IPS DF 6.9 (cell line): ENCODE data around the gene LSM14A.

Experiments used
- DNase-seq: peaks from one replicate; pipeline ENCODE4 v3.0.0-alpha.2; 2013; ENCODE audit warnings: low read depth, low spot score
- H3K27ac ChIP-seq: one replicate; pipeline ENCODE4 v1.5.1; 2013; ENCODE audit warnings: low read length, control low read depth
- H3K27me3 ChIP-seq: 2 replicates; pipeline ENCODE4 v1.6.1; 2013; ENCODE audit warnings: mild to moderate bottlenecking, low read length; ENCODE audit not compliant: control insufficient read depth, insufficient read depth
- H3K36me3 ChIP-seq: 2 replicates; pipeline ENCODE4 v1.6.1; 2013; ENCODE audit warnings: low read length; ENCODE audit not compliant: control insufficient read depth, insufficient read depth
- H3K4me1 ChIP-seq: 2 replicates; pipeline ENCODE4 v1.6.1; 2013; ENCODE audit warnings: low read length; ENCODE audit not compliant: control insufficient read depth, insufficient read depth
- H3K4me3 ChIP-seq: 2 replicates; pipeline ENCODE4 v1.5.1; 2013; ENCODE audit warnings: mild to moderate bottlenecking, low read length
- H3K9me3 ChIP-seq: 2 replicates; pipeline ENCODE4 v1.6.1; 2013; ENCODE audit warnings: low read length, inconsistent platforms; ENCODE audit not compliant: control insufficient read depth, insufficient read depth
- WGBS: extraction: QIAGEN DNeasy Blood & Tissue Kit; methylation state at CpG from one replicate; pipeline ENCODE4 v1.1.7; 2013; ENCODE audit warnings: mixed read lengths, missing lambda C conversion rate; ENCODE audit not compliant: insufficient read length, insufficient coverage; 5-methylcytosine and 5-hydroxymethylcytosine counted together

LSM14A gene

GRCh38 chr19:34135054-34135800 lies 37.1 kb upstream of the LSM14A start:
- H3K36me3 ChIP-seq, result no peaks in the 10 kb centered on the region
- H3K27me3 ChIP-seq, result no peaks in the 10 kb centered on the region
- no CpG with 5 or more reads among the region's 24 CpGs for WGBS
- H3K9me3 ChIP-seq, result no peaks in the 10 kb centered on the region
- no peak overlapping the region for H3K27ac ChIP-seq
- no peaks in the 10 kb centered on the region for H3K4me1 ChIP-seq
- DNase-seq, result no peak
- H3K4me3 ChIP-seq, result peak overlapping the region; percentile 65; the same call in 1 of the 2 replicates

- no peaks in the 10 kb centered on the region for H3K9me3 ChIP-seq
- no peaks in the 10 kb centered on the region for H3K36me3 ChIP-seq
- H3K4me1 ChIP-seq, result no peaks in the 10 kb centered on the region
- H3K27me3 ChIP-seq, result no peaks in the 10 kb centered on the region
- no peak overlapping the region for H3K27ac ChIP-seq
- DNase-seq, result no peak
- WGBS, result no CpG with 5 or more reads among the region's 7 CpGs
- no peak overlapping the region for H3K4me3 ChIP-seq
These were observed 36.3 kb upstream of the LSM14A start for GRCh38 chr19:34135821-34136611.

- no peaks in the 10 kb centered on the region for H3K27me3 ChIP-seq
- H3K4me3 ChIP-seq, result no peak overlapping the region
- no peaks in the 10 kb centered on the region for H3K36me3 ChIP-seq
- no peak for DNase-seq
- WGBS, result no CpG with 5 or more reads among the region's 5 CpGs
- peaks cover 2% of the 10 kb centered on the region; the same call in 1 of the 2 replicates for H3K9me3 ChIP-seq
- H3K27ac ChIP-seq, result no peak overlapping the region
- H3K4me1 ChIP-seq, result no peaks in the 10 kb centered on the region
These were observed 31.3 kb upstream of the LSM14A start for GRCh38 chr19:34141025-34141424.

GRCh38 chr19:34142440-34142839 lies 29.9 kb upstream of the LSM14A start:
- no peak for DNase-seq
- Histone ChIP-seq H3K27ac (no peak overlapping the region), H3K27me3 (no peaks in the 10 kb centered on the region), H3K4me1 (no peaks in the 10 kb centered on the region), H3K36me3 (no peaks in the 10 kb centered on the region), H3K9me3 (peaks cover 2% of the 10 kb centered on the region; the same call in 1 of the 2 replicates), H3K4me3 (no peak overlapping the region)
- no CpG with 5 or more reads among the region's 3 CpGs for WGBS

GRCh38 chr19:34145741-34146202 lies 26.5 kb upstream of the LSM14A start:
- Histone ChIP-seq H3K4me3 (no peak overlapping the region), H3K36me3 (no peaks in the 10 kb centered on the region), H3K9me3 (peaks cover 2% of the 10 kb centered on the region; the same call in 1 of the 2 replicates), H3K27me3 (no peaks in the 10 kb centered on the region), H3K27ac (no peak overlapping the region), H3K4me1 (no peaks in the 10 kb centered on the region)
- peak; percentile 47 for DNase-seq
- no CpG with 5 or more reads among the region's 7 CpGs for WGBS

GRCh38 chr19:34148658-34149185 lies 23.6 kb upstream of the LSM14A start:
- Histone ChIP-seq H3K9me3 (no peaks in the 10 kb centered on the region), H3K27ac (no peak overlapping the region), H3K27me3 (no peaks in the 10 kb centered on the region), H3K4me1 (no peaks in the 10 kb centered on the region), H3K4me3 (no peak overlapping the region), H3K36me3 (no peaks in the 10 kb centered on the region)
- DNase-seq, result no peak
- WGBS, result no CpG with 5 or more reads among the region's 9 CpGs

GRCh38 chr19:34149873-34150272 lies 22.4 kb upstream of the LSM14A start:
- Histone ChIP-seq H3K27me3 (no peaks in the 10 kb centered on the region), H3K9me3 (no peaks in the 10 kb centered on the region), H3K4me1 (no peaks in the 10 kb centered on the region), H3K36me3 (no peaks in the 10 kb centered on the region), H3K4me3 (no peak overlapping the region), H3K27ac (no peak overlapping the region)
- DNase-seq, result no peak
- WGBS, result no CpG with 5 or more reads among the region's 5 CpGs

- WGBS, result no CpG with 5 or more reads among the region's 4 CpGs
- Histone ChIP-seq H3K4me1 (no peaks in the 10 kb centered on the region), H3K4me3 (no peak overlapping the region), H3K9me3 (no peaks in the 10 kb centered on the region), H3K27me3 (no peaks in the 10 kb centered on the region), H3K27ac (no peak overlapping the region), H3K36me3 (no peaks in the 10 kb centered on the region)
- DNase-seq, result no peak
These were observed 21.7 kb upstream of the LSM14A start for GRCh38 chr19:34150558-34150957.

- Histone ChIP-seq H3K4me3 (no peak overlapping the region), H3K27me3 (no peaks in the 10 kb centered on the region)
- WGBS, result no CpG with 5 or more reads among the region's 5 CpGs
These were observed 20.9 kb upstream of the LSM14A start for GRCh38 chr19:34151439-34151838.

GRCh38 chr19:34154401-34154800 lies 17.9 kb upstream of the LSM14A start:
- DNase-seq, result no peak
- H3K9me3 ChIP-seq, result no peaks in the 10 kb centered on the region
- no CpG with 5 or more reads among the region's 2 CpGs for WGBS

More at GRCh38 chr19:34151439-34151838, 20.9 kb upstream of the LSM14A start:
- Histone ChIP-seq H3K27ac (no peak overlapping the region), H3K4me1 (no peaks in the 10 kb centered on the region), H3K36me3 (no peaks in the 10 kb centered on the region), H3K9me3 (no peaks in the 10 kb centered on the region)
- no peak for DNase-seq

More at GRCh38 chr19:34154401-34154800, 17.9 kb upstream of the LSM14A start:
- Histone ChIP-seq H3K4me3 (no peak overlapping the region), H3K36me3 (no peaks in the 10 kb centered on the region), H3K4me1 (no peaks in the 10 kb centered on the region), H3K27me3 (no peaks in the 10 kb centered on the region), H3K27ac (no peak overlapping the region)
